ENCODE measurements around the gene TLR8.

Gene TLR8

DNA sequence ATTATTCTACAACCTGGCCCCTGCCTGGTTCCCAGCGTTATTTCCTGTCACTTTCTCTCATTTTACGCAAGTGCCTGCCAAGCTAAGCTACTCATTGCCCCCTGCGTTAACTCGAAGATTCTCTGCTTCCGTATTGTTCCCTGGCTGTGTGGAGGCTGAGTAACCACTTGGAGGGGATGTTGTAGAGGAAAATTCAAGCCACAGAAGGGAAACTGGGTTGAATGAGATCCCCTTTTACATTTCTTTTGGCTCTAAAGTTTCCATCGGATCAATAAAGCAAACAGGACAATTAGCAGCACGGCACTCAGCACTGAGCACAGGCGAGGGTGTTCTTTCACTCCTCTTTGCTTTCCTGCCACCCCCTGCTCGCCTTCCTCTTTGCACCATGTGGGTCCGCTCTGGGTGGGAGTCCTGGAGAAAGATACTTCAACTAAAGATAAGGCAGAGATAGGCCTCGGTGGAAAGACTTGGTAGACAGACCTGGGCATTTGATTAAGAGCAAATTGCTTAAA lies 64.3 kb downstream of the TLR8 start:
- peak; percentile 70 for DNase-seq

DNA sequence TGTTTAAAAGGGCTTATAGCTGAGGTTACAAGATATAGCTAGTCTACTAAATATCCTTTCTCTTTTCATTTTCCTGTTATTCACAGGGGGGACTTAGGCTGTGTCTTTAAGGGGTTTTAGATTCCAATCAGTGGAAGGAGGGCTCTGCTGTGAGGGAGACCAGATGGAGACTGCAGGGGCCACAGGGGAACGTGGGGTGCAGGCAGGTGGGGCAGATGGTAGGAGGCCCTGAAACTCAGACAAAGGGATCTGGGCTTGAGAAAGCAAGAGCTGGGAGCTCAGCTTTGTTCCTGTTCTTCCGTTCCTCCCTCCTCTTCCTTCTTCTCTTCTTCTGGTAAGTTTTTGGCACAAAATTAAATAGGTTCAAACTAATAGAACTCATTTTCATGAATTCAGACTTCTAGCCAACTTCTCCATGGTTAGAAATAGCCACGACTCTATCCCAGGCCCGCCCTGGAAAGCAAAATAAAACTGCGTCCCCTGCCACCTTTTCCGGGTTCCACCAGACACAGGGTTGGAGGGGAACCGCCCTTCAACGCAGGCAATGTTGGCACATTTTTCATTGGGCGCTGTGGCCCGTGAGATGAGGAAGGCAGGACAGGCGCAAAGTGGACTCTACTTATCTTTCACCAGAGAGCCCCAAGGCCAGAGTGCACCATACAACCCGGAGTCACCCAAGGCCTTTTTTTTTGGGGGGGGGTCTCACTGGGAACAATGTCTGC lies 65.0 kb downstream of the TLR8 start:
- DNase-seq: no peak

DNA sequence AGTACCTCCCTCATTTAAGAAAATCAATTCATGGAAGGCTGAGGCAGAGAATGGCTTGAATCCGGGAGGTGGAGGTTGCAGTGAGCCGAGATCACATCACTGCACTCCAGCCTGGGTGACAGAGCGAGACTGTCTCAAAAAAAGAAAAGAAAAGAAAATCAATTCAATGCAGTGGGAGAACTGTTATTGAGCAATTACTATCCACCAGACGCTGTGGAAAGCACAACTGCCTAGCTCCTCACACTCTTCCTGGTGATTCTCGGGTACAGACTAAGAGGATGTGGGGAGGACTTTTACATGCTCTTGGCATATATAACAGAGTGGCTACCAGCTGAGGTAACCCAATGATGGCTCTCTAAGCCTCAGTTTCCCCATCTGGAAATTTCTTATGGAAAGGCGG lies 65.8 kb downstream of the TLR8 start:
- no peak for DNase-seq
